Lung (tissue), 12 donors: ENCODE measurements around the gene ABHD10. TPM values are rescaled to one million over a fixed set of nuclear protein-coding genes. Genes with fewer than 3 reads are reported as not detected.

Source experiments
- ATAC-seq: fragments of 200-7000 bp; cut with Tn5 transposase; one replicate; pipeline ENCODE4 v1.9.1; 2020; ENCODE audit warnings: moderate number of reproducible peaks; ENCODE audit not compliant: insufficient read depth, low FRiP score
- DNase-seq, 3 donors: peaks; one replicate each; pipeline ENCODE4 v3.0.0-alpha.2; 2013 to 2017
- H3K27ac ChIP-seq, 2 donors: one replicate each; pipeline ENCODE4 v1.5.1; 2013; ENCODE audit warnings: mild to moderate bottlenecking in 2 of 2, moderate library complexity in 2 of 2, control low read depth in 1 of 2, inconsistent platforms in 1 of 2, low read depth in 1 of 2, low read length in 1 of 2
- H3K27me3 ChIP-seq, 3 donors: one replicate each; pipeline ENCODE4 v1.5.1; 2013; ENCODE audit warnings: low read length in 2 of 3; ENCODE audit not compliant: control insufficient read depth in 3 of 3, insufficient read depth in 3 of 3
- H3K36me3 ChIP-seq, 4 donors: one replicate each; pipeline ENCODE4 v1.5.1; 2013; ENCODE audit warnings: low read length in 4 of 4, mild to moderate bottlenecking in 1 of 4, moderate library complexity in 1 of 4; ENCODE audit not compliant: control insufficient read depth in 4 of 4, insufficient read depth in 4 of 4
- H3K4me1 ChIP-seq, 5 donors: one replicate each; pipeline ENCODE4 v1.5.1; 2013; ENCODE audit warnings: low read length in 5 of 5, mild to moderate bottlenecking in 2 of 5, moderate library complexity in 1 of 5; ENCODE audit not compliant: control insufficient read depth in 5 of 5, insufficient read depth in 5 of 5
- H3K4me3 ChIP-seq: one replicate; pipeline ENCODE4 v1.5.1; 2013; ENCODE audit warnings: mild to moderate bottlenecking, control low read depth, moderate library complexity
- H3K9ac ChIP-seq, 2 donors: one replicate each; pipeline ENCODE4 v1.5.1; 2013; ENCODE audit warnings: low read length in 2 of 2, control low read depth in 1 of 2; ENCODE audit not compliant: insufficient read depth in 1 of 2
- H3K9me3 ChIP-seq, 4 donors: one replicate each; pipeline ENCODE4 v1.5.1; 2013; ENCODE audit warnings: low read length in 3 of 4, mild to moderate bottlenecking in 1 of 4, moderate library complexity in 1 of 4; ENCODE audit not compliant: control insufficient read depth in 4 of 4, insufficient read depth in 3 of 4
- WGBS, 2 donors: extraction: QIAGEN DNeasy Blood & Tissue Kit; methylation state at CpG; one replicate each; pipeline ENCODE4 v1.1.7; 2013; 5-methylcytosine and 5-hydroxymethylcytosine counted together
- polyA plus RNA-seq, 2 donors: library from polyadenylated mRNA; stranded (reverse); fragments of 200-250 nt; gene quantifications; one replicate each; pipeline ENCODE4 v1.2.1, GENCODE V29; 2013
- total RNA-seq, 2 donors: library from RNA; depleted of rRNA in 1 of 2; stranded (reverse); fragments of >200 nt in 1 of 2; gene quantifications; one replicate each; pipeline ENCODE4 v1.2.1, GENCODE V29; 2014 to 2021
- TF ChIP-seq, protein P1 (sequence below): IDR thresholded peaks from 2 replicates; pipeline ENCODE4 v1.5.1; 2012; ENCODE audit warnings: mild to moderate bottlenecking; ENCODE audit errors: control extremely low read depth, extremely low read depth
- donor health status: control.
- donor health status: control.
- donor health status: Bipolar disorder and iron deficiency.
- donor health status: healthy.
- donor health status: DM: yes; HTN: yes; CAD: no.

Gene ABHD10
- total and polyA plus RNA-seq, 4 donors, result 10.6 to 52.1 (median 23.0) TPM

DNA sequence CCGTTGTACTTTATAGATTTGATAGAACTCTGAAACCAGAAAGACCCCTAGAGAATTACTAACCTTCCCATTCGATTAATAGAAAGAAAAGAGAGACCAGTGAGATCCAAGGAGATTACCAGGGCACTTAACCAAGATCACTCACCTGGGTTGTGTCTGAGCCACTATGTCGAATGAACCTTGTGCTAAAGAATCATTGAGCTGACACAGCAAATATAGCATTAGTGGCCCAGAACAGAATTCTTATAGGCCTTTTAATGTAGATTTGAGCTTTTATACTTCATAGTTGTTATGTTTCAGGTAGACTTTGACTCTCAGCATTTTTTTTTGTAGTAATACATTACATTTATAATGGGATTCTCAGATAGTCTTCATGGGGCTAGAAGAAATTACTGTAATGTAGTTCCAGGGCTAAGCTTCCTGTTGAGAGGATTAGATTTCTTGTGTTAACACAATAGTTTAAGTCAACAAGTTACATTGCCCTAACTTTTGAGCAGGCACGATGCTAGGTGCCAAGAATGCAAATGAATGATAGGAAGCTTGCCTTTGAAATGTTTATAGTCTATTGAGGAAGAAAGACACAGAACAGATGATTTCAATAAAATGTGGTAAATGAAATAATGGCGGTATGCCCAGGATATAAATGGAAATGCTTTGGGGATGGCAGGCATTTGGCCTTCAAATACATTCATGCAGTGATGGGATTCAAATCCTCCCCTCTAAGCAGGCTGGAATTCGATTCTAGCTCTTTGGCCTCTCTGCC lies 24.4 kb upstream of the ABHD10 start:
- Histone ChIP-seq H3K27me3 (no peaks in the 10 kb centered on the region), H3K9ac (no peak overlapping the region), H3K9me3 (no peaks in the 10 kb centered on the region), H3K36me3 (peaks cover 1 to 34% (median 10%) of the 10 kb centered on the region in 4 donors), H3K4me3 (no peak overlapping the region), H3K27ac (no peak overlapping the region), H3K4me1 (peaks cover 1 to 12% (median 6%) of the 10 kb centered on the region in 5 donors)
- no peak for DNase-seq
- no peak for ATAC-seq
- TF ChIP-seq, protein P1, sequence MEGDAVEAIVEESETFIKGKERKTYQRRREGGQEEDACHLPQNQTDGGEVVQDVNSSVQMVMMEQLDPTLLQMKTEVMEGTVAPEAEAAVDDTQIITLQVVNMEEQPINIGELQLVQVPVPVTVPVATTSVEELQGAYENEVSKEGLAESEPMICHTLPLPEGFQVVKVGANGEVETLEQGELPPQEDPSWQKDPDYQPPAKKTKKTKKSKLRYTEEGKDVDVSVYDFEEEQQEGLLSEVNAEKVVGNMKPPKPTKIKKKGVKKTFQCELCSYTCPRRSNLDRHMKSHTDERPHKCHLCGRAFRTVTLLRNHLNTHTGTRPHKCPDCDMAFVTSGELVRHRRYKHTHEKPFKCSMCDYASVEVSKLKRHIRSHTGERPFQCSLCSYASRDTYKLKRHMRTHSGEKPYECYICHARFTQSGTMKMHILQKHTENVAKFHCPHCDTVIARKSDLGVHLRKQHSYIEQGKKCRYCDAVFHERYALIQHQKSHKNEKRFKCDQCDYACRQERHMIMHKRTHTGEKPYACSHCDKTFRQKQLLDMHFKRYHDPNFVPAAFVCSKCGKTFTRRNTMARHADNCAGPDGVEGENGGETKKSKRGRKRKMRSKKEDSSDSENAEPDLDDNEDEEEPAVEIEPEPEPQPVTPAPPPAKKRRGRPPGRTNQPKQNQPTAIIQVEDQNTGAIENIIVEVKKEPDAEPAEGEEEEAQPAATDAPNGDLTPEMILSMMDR, result no peak
- WGBS, 2 donors, result 69 to 73% methylated on average over 6 of the region's 6 CpGs

DNA sequence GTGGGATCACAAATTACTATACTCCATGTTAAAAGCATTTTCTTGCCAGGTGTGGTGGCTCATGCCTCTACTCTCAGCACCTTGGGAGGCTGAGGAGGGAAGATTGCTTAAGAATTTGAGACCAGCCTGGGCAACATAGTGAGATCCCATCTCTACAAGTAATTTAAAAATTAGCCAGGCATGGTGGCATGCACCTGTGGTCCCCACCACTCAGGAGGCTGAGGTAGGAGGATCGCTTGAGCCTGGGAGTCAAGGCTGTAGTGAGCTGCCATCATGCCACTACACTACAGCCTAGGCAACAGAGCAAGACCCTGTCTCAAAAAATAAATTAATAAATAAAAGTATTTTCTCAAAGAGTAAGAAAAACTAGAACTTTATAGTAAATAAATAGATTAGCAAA lies 22.9 kb upstream of the ABHD10 start:
- DNase-seq, result no peak
- peaks cover 1 to 12% (median 6%) of the 10 kb centered on the region in 5 donors for H3K4me1 ChIP-seq
- no peak overlapping the region for H3K4me3 ChIP-seq
- H3K9ac ChIP-seq, result no peak overlapping the region
- WGBS, 2 donors, result 98 to 100% methylated on average over 1 of the region's 1 CpG
- ATAC-seq, result no peak
- no peaks in the 10 kb centered on the region for H3K9me3 ChIP-seq
- H3K27me3 ChIP-seq, result no peaks in the 10 kb centered on the region
- peaks cover 0 to 34% (median 6%) of the 10 kb centered on the region in 4 donors for H3K36me3 ChIP-seq
- H3K27ac ChIP-seq, result no peak overlapping the region
- TF ChIP-seq, protein P1, result no peak

DNA sequence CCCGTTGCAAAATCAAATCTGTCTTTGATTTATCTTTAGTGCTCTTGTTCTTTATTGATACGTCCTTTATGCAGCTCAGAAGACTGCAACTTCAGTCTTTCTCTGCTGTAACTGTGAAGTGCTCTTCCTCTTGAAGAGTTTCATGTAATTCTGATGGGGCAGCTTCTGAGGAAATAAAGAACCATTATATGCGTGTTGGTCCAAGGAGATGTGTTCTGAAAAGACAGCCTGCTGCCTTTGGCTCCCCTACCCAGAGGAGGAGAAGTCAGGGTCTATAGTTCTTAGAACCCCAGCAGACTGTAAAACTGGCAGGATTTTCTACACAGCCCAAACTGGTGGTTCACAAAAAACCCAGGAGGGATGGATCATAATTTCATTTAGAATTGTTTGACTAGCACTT lies 22.4 kb upstream of the ABHD10 start:
- Histone ChIP-seq H3K4me3 (no peak overlapping the region), H3K27ac (no peak overlapping the region), H3K9me3 (no peaks in the 10 kb centered on the region), H3K9ac (no peak overlapping the region), H3K4me1 (peaks cover 1 to 12% (median 6%) of the 10 kb centered on the region in 5 donors), H3K36me3 (peaks cover 0 to 34% (median 6%) of the 10 kb centered on the region in 4 donors), H3K27me3 (no peaks in the 10 kb centered on the region)
- TF ChIP-seq, protein P1, result no peak
- WGBS, 2 donors, result 91 to 96% methylated on average over 3 of the region's 3 CpGs
- ATAC-seq, result no peak
- DNase-seq, result no peak
